GM18951 (cell line): Measurements from ENCODE around the gene RPUSD4.

Experiments used
- POLR2A ChIP-seq: IDR thresholded peaks from 4 replicates; pipeline ENCODE4 v1.6.1; 2011; ENCODE audit warnings: mild to moderate bottlenecking; ENCODE audit not compliant: insufficient read length, insufficient read depth; ENCODE audit errors: extremely low read depth
- in situ Hi-C: fragments of 300-500 bp; cut with MboI; formaldehyde crosslinking; loops from one replicate; pipeline ENCODE4 v1.12.0; 2022; ENCODE audit warnings: low sequenced_read_pairs, mixed read lengths, inconsistent platforms; ENCODE audit not compliant: unreplicated experiment

RPUSD4 gene

DNA sequence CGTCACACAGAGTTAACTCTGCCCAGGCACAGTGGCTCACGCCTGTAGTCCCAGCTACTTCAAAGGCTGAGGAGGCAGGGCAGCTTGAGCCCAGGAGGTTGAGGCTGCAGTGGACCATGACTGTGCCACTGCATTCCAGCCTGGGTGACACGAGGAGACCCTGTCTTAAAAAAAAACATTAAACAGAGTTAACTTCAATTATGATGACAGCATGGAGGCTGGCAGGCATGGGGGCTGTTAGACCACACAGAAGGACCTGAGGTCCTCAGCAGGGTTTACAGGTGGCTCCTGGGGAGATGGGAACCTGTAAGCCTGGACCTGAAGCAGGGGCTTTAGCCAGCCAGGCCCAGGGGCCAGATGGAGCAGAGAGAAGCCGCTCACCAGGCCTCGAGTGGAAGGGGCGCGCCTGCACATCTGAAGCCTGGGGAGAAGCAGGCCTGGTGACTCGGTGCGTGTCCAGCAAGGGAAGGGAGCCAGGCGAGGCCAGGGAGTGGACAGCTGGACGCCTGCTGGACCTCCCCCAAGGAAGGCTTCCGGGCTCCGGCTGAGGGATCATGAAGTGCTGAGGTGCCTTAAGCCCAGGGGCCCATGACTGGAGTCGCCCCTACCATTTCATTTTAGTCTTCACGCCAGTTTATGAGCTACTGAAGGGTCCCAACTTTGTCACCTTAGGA is 25.3 kb downstream of the RPUSD4 start:
- TF ChIP-seq POLR2A, result no peak
- in situ Hi-C loops, result no loop called here

- no peak for TF ChIP-seq POLR2A
- in situ Hi-C loops, result no loop called here
Measured at GRCh38 chr11:126185259-126186024, 26.0 kb downstream of the RPUSD4 start.

DNA sequence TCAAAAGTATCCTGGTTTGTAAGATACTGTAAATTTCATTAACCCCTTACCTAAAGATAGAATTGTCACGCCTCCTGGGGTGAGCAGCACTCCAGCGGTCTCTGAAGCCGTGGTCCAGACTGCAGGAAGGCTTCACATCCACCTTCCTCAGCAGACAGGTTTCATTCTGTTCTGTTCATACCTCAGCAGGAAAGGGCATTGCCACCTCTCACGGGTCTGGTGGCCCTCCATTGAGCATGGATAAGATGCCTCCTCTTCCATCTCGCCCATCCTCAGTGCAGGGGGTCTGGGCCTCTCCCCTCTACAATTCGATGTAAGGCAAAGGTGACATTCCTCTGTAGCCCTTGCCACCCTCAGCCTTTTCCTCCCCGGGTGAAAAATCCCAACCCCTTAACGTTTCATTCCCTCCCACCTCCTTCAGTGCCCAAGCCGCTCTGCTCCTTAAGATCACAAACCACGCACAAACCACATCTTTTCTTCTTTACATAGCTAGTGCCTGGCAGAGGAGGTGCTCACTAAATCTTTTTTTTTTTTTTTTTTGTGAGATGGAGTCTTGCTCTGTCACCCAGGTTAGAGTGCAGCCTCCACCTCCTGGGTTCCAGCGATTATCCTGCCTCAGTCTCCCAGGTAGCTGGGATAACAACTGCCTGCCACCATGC is 28.5 kb downstream of the RPUSD4 start:
- no peak for TF ChIP-seq POLR2A

DNA sequence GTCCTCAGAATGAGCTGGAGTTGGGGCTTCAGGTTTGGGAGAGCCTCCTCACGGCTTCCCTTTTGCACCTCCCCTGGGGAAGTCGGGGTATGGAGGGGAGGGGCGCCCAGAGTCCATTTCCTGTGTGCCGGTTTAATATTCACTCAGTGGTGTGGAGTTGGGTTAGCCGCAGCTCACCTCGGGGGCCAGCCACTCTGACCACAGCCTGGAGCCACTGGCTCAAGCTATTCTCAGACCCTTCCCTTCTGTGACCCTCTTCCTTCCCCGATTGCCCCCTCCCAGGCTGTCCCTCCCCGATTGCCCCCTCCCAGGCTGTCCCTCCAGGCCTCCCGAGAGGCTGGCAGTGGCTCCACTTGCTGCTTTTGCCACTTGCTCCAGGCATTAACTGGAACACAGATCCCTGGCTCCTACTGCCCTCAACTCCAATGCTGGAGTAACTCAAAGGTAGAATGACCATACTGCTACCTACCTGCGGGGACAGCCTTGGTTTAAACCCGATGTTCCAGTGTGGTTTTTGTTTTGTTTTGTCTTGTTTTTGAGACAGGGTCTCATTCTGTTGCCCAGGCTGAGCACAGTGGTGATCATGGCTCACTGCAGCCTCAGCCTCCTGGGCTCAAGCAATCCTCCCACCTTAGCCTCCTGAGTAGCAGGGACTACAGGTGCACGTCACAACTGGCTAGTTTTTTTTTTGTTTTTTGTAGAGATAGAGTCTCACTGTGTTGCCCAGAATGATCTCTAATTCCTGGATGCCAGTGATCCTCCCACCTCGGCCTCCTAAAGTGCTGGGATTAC is 29.3 kb downstream of the RPUSD4 start:
- in situ Hi-C loops, result no loop called here
- no peak for TF ChIP-seq POLR2A

More for the DNA sequence above, 28.5 kb downstream of the RPUSD4 start:
- in situ Hi-C loops, result no loop called here

- no peak for TF ChIP-seq POLR2A
- in situ Hi-C loops, result no loop called here
Measured at GRCh38 chr11:126176853-126177470, 34.5 kb downstream of the RPUSD4 start.

- TF ChIP-seq POLR2A, result no peak
- in situ Hi-C loops, result no loop called here
Measured at GRCh38 chr11:126175393-126175792, 36.1 kb downstream of the RPUSD4 start.

DNA sequence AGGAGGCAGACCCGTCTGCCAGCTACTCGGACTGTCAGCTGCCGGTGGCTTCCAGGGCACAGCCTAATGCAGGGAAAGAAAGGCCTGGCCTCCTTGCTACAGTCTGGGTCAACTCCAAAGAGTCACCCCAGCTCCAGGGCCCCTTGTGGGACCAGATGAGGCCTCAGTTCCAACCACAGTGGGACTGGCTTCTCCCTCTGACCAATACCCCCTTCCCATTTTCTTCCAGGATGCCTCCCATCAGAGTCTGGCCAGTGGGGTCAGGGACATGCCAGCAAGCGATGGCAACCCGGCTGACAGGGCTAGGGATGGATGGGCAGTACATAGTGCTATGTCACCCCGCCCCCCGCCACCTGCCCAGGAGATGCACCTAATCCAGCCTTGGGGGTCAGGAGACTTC is 36.6 kb downstream of the RPUSD4 start:
- in situ Hi-C loops, result no loop called here
- no peak for TF ChIP-seq POLR2A

DNA sequence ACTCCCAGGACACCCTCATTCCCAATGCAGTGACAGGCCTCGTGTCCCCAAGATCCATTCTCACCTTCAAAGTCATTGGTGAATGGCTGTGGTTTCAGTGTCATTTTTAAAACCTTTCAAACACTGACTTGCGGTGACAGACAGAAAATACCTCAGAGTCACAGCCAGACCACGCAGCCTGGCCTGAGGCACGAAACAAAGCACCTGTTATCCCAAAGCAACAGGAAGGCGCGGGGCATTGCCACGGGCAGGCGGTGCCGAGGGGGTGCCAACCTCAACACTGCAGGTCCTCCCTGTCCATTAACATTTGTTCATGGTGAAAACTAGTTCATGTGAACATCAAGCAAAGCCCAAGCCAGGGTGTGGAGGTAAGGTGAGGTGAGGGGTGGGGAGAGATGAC is 38.2 kb downstream of the RPUSD4 start:
- in situ Hi-C loops, result no loop called here
- TF ChIP-seq POLR2A, result no peak

DNA sequence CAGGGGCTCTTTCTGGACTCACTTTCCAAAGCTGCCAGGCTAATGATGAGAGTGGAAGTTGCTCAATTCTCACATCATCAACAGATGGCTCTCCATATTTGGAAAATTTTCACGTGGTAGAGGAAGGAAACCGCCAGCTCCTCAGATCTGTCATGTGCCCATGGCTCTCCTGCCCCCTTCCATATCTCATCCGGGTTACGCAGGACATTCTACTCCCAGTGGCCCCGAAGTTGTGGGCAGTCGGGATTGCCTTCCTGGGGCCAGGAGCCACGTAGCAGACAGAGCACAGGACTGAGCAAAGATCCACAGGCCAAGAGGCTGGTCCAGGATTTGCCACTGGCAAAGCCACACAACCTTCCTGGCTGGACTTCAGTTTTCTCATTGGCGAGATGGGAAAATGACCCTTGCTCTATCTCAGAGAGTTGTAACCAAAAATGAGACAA is 38.8 kb downstream of the RPUSD4 start:
- in situ Hi-C loops, result no loop called here
- no peak for TF ChIP-seq POLR2A

- no peak for TF ChIP-seq POLR2A
- in situ Hi-C loops, result no loop called here
Measured at GRCh38 chr11:126169291-126169690, 42.2 kb downstream of the RPUSD4 start.

GRCh38 chr11:126167488-126167887 is 44.0 kb downstream of the RPUSD4 start:
- TF ChIP-seq POLR2A, result no peak
- in situ Hi-C loops, result no loop called here

DNA sequence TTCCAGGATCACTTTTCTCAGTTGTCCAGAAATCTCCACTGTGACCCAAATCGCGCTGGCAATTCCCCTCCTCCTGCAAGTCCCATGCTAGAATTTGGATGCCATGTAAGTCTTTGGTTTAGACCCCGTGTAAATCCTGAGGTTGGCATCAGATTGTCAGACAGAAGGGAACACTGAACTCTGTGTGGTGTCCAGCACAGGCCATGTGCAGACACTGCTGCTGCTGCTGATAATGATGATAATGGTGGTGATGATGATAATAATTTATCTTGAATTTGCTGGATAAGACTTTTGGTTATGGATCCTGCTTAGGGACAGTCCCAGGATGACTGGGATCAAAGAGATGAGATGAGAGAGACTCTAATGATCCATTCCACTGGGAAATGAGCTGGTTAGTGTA is 45.0 kb downstream of the RPUSD4 start:
- in situ Hi-C loops, result no loop called here
- TF ChIP-seq POLR2A, result no peak
